Activated T-cell treated with anti-CD3 and anti-CD28 coated beads for 4 hours (primary cell): Measurements from ENCODE around the gene EIF5B.

ENCODE experiments used
- DNase-seq: peaks from one replicate; pipeline ENCODE4 v3.0.0-alpha.2; 2020

Gene EIF5B

GRCh38 chr2:99410276-99410675 lies 73.1 kb downstream of the EIF5B start:
- no peak for DNase-seq

GRCh38 chr2:99414566-99414965 lies 77.4 kb downstream of the EIF5B start:
- DNase-seq = no peak

- no peak for DNase-seq
Observed at GRCh38 chr2:99417396-99417795, 80.2 kb downstream of the EIF5B start.

- DNase-seq = no peak
Observed at GRCh38 chr2:99420031-99420430, 82.8 kb downstream of the EIF5B start.

- DNase-seq = no peak
Observed at GRCh38 chr2:99420751-99421299, 83.6 kb downstream of the EIF5B start.

- no peak for DNase-seq
Observed at GRCh38 chr2:99421469-99421868, 84.3 kb downstream of the EIF5B start.

- DNase-seq = no peak
Observed at GRCh38 chr2:99422599-99422998, 85.4 kb downstream of the EIF5B start.

GRCh38 chr2:99424371-99424770 lies 87.2 kb downstream of the EIF5B start:
- DNase-seq = no peak

GRCh38 chr2:99425022-99425421 lies 87.8 kb downstream of the EIF5B start:
- DNase-seq = no peak

- no peak for DNase-seq
Observed at GRCh38 chr2:99430614-99431291, 93.6 kb downstream of the EIF5B start.

GRCh38 chr2:99431587-99432275 lies 94.5 kb downstream of the EIF5B start:
- no peak for DNase-seq

- no peak for DNase-seq
Observed at GRCh38 chr2:99433340-99433739, 96.2 kb downstream of the EIF5B start.

GRCh38 chr2:99436874-99437273 lies 99.7 kb downstream of the EIF5B start:
- no peak for DNase-seq

- no peak for DNase-seq
Observed at GRCh38 chr2:99439971-99440505, 102.8 kb downstream of the EIF5B start.

- no peak for DNase-seq
Observed at GRCh38 chr2:99442837-99443236, 105.6 kb downstream of the EIF5B start.

- DNase-seq = no peak
Observed at GRCh38 chr2:99444222-99444621, 107.0 kb downstream of the EIF5B start.

GRCh38 chr2:99445065-99445464 lies 107.9 kb downstream of the EIF5B start:
- DNase-seq = no peak

- DNase-seq = no peak
Observed at GRCh38 chr2:99448556-99448955, 111.4 kb downstream of the EIF5B start.

- DNase-seq = no peak
Observed at GRCh38 chr2:99450199-99450598, 113.0 kb downstream of the EIF5B start.
